Kidney (tissue), 14 donors: ENCODE data around the gene USP40. TPM values are rescaled to one million over a fixed set of nuclear protein-coding genes. Genes with fewer than 3 reads are reported as not detected.

ENCODE experiments used
- DNase-seq, 5 donors: peaks; one replicate each; pipeline ENCODE4 v3.0.0-alpha.2; 2013 to 2020
- FAIRE-seq: peaks from 2 replicates; lab custom pipeline; 2012; peaks lifted over from hg19 to GRCh38; lab: Jason Lieb, UNC
- H3K27ac ChIP-seq, 2 donors: one replicate each; pipeline ENCODE4 v1.7.0; 2013; ENCODE audit warnings: low read depth in 2 of 2, low read length in 2 of 2, inconsistent platforms in 1 of 2
- H3K27me3 ChIP-seq: one replicate; pipeline ENCODE4 v1.7.1; 2013; ENCODE audit warnings: low read length, inconsistent platforms; ENCODE audit not compliant: control insufficient read depth, insufficient read depth
- H3K36me3 ChIP-seq, 3 donors: one replicate each; pipeline versions ENCODE4 v1.7.0 to v1.7.1; 2013; ENCODE audit warnings: low read length in 3 of 3, control low read depth in 1 of 3, inconsistent platforms in 1 of 3; ENCODE audit not compliant: insufficient read depth in 3 of 3, control insufficient read depth in 2 of 3
- H3K4me1 ChIP-seq, 3 donors: one replicate each; pipeline versions ENCODE4 v1.7.0 to v1.7.1; 2013; ENCODE audit warnings: low read length in 3 of 3, inconsistent platforms in 1 of 3, low read depth in 1 of 3; ENCODE audit not compliant: control insufficient read depth in 2 of 3, insufficient read depth in 2 of 3
- H3K4me3 ChIP-seq, 3 donors: one replicate each; pipeline versions ENCODE4 v1.7.0 to v1.8.1; 2013; ENCODE audit warnings: low read length in 3 of 3, control low read depth in 1 of 3, inconsistent platforms in 1 of 3
- H3K9ac ChIP-seq, 3 donors: one replicate each; pipeline versions ENCODE4 v1.7.0 to v1.7.1; 2013; ENCODE audit warnings: low read length in 3 of 3, control low read depth in 1 of 3, inconsistent platforms in 1 of 3
- H3K9me3 ChIP-seq, 3 donors: one replicate each; pipeline versions ENCODE4 v1.7.0 to v1.7.1; 2013; ENCODE audit warnings: low read length in 3 of 3, control low read depth in 1 of 3, inconsistent platforms in 1 of 3; ENCODE audit not compliant: control insufficient read depth in 2 of 3, insufficient read depth in 1 of 3
- CTCF ChIP-seq: IDR thresholded peaks from 3 replicates; pipeline ENCODE4 v1.5.1; 2012; ENCODE audit warnings: mild to moderate bottlenecking, moderate library complexity, borderline replicate concordance; ENCODE audit not compliant: insufficient read depth; ENCODE audit errors: extremely low read depth
- intact Hi-C: fragments of 100-400 bp; cut with DNase I; formaldehyde crosslinking; loops from one replicate; pipeline ENCODE4 v1.11.1; 2022
- polyA plus RNA-seq: library from polyadenylated mRNA; stranded (reverse); fragments of 350-450 nt; fragmentation: Illumina TruSeq; extraction: RNeasy Lipid Tissue Mini Kit (QIAGEN cat#74804); gene quantifications from one replicate; pipeline ENCODE4 v1.2.3, GENCODE V29; 2014; ENCODE audit warnings: low read depth, low replicate concordance; ENCODE audit not compliant: insufficient read depth
- total RNA-seq: library from RNA; stranded (reverse); fragmentation: NEBNext Ultra II Directional; extraction: Animal tissue kit (Norgen Biotek cat#: 25700); gene quantifications from one replicate; pipeline ENCODE4 v1.2.1, GENCODE V29; 2021
- donor health status: control.
- donor health status: control.
- donor health status: control.
- donor health status: control.
- donor health status: control.
- donor health status: DM: yes; HTN: yes; CAD: no.
- donor health status: Normal renal cell carcinoma (clear cell type).

USP40 gene
- total and polyA plus RNA-seq, 2 donors from 2014 or later, result 28.5 to 51.6 TPM

GRCh38 chr2:233563663-233564430 is 2.7 kb downstream of the USP40 start:
- Histone ChIP-seq H3K9ac (no peak overlapping the region), H3K4me3 (no peak overlapping the region), H3K36me3 (peaks cover 0 to 4% (median 2%) of the 10 kb centered on the region in 3 donors), H3K9me3 (no peaks in the 10 kb centered on the region), H3K4me1 (peaks cover 0 to 12% (median 0%) of the 10 kb centered on the region in 3 donors), H3K27ac (no peak overlapping the region), H3K27me3 (no peaks in the 10 kb centered on the region)
- intact Hi-C loops, result no loop called here
- no peak for DNase-seq
- no peak for TF ChIP-seq CTCF
- no peak for FAIRE-seq

DNA sequence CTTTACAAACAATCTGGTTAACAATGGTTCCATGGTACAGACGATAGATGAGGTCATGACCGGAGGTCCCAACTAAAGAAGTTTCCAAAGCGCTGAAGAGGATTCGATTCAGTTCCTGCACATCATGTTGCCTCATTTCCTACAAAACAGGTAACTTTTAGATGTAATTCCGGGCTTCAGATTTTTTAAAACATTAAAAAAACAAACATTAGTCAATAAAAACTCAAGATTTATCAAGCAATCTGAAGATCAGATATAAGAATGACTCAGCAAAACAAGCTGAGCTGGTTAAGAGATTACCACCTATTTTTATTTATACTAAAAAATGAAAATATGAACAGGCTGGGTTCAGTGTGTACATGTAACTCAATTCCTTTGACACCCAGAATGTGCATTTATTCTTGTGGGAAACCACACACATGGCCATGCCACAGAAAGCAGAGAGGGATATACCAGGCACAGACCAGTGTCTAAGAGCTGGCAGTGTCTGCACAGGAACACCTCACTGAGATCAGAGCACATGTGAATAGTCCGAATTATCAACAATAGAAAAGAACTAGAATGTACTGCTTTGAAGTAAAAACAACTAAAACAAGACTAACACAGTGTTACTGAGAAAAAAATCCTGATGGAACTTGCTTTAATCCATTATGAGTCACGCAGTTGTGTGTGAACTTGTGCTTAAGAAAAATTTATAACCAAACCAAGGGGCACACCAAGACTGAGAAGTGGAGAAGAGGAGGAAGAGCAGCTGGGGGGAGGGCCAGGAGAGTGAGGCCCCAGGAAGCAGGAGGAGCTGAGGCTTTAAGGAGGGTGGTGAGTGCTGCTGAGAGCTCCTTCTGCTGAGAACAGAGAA is 9.5 kb downstream of the USP40 start:
- no peak for FAIRE-seq
- no peak for TF ChIP-seq CTCF
- H3K4me1 ChIP-seq, result peaks cover 0 to 4% (median 0%) of the 10 kb centered on the region in 3 donors
- H3K9ac ChIP-seq, result no peak overlapping the region
- no peaks in the 10 kb centered on the region for H3K27me3 ChIP-seq
- intact Hi-C loops, result no loop called here
- no peak overlapping the region for H3K4me3 ChIP-seq
- H3K27ac ChIP-seq, result peak overlapping the region in 1 of 2 donors; percentile 2
- no peak for DNase-seq
- no peaks in the 10 kb centered on the region for H3K9me3 ChIP-seq
- H3K36me3 ChIP-seq, result peaks cover 2 to 19% (median 5%) of the 10 kb centered on the region in 3 donors

GRCh38 chr2:233553366-233553765 is 13.2 kb downstream of the USP40 start:
- H3K36me3 ChIP-seq, result peaks cover 0 to 11% (median 5%) of the 10 kb centered on the region in 3 donors
- intact Hi-C loops, result no loop called here
- no peak overlapping the region for H3K4me3 ChIP-seq
- FAIRE-seq (no peak), DNase-seq (no peak)
- no peak overlapping the region for H3K27ac ChIP-seq
- H3K4me1 ChIP-seq, result peaks cover 0 to 5% (median 0%) of the 10 kb centered on the region in 3 donors
- no peak overlapping the region for H3K9ac ChIP-seq
- H3K9me3 ChIP-seq, result no peaks in the 10 kb centered on the region
- H3K27me3 ChIP-seq, result no peaks in the 10 kb centered on the region
- TF ChIP-seq CTCF, result no peak
